Activated CD4-positive, alpha-beta memory T cell treated with anti-CD3 and anti-CD28 coated beads, Interleukin-2, amount 10 ng/mL, durations not matched to agents 7 days and 5 days (primary cell): ENCODE measurements around the gene AMOTL1. TPM values are rescaled to one million over a fixed set of nuclear protein-coding genes. Genes with fewer than 3 reads are reported as not detected.

Experiments
- CTCF ChIA-PET: fragments of 350-600 bp; sonication (Branson Sonifier 250); formaldehyde crosslinking; loops from one replicate; lab custom pipeline; 2021; ENCODE audit warnings: antibody characterized with exemption, inconsistent platforms; lab: Charles Lee
- POLR2A ChIA-PET: fragments of 350-600 bp; sonication (Branson Sonifier 250); formaldehyde crosslinking; loops from one replicate; lab custom pipeline; 2021; ENCODE audit warnings: antibody characterized with exemption; lab: Charles Lee
- DNase-seq: peaks from one replicate; pipeline ENCODE4 v3.0.0-alpha.2; 2020
- H3K27ac Mint-ChIP-seq: one replicate; pipeline ENCODE4 v1.8.0; 2021; ENCODE audit warnings: mild to moderate bottlenecking, mixed read lengths
- H3K27me3 Mint-ChIP-seq: one replicate; pipeline ENCODE4 v1.8.0; 2021; ENCODE audit warnings: mixed read lengths
- H3K36me3 Mint-ChIP-seq: one replicate; pipeline ENCODE4 v1.8.0; 2021; ENCODE audit warnings: low read depth, mixed read lengths
- H3K4me1 Mint-ChIP-seq: one replicate; pipeline ENCODE4 v1.8.0; 2021; ENCODE audit warnings: mixed read lengths
- H3K4me3 Mint-ChIP-seq: one replicate; pipeline ENCODE4 v1.8.0; 2021; ENCODE audit warnings: mild to moderate bottlenecking, mixed read lengths
- H3K9me3 Mint-ChIP-seq: one replicate; pipeline ENCODE4 v1.8.0; 2021; ENCODE audit warnings: mixed read lengths
- total RNA-seq, 2 experiments: library from RNA; stranded (reverse); gene quantifications; one replicate each; pipeline ENCODE4 v1.2.3, GENCODE V29; 2021

AMOTL1 gene
- total RNA-seq, 2 experiments from 2014 or later = 4.0 to 4.3 TPM

GRCh38 chr11:94750319-94751217 lies 17.6 kb upstream of the AMOTL1 start:
- no peak overlapping the region for H3K4me3 Mint-ChIP-seq
- H3K27ac Mint-ChIP-seq = no peak overlapping the region
- H3K4me1 Mint-ChIP-seq = no peaks in the 10 kb centered on the region
- H3K9me3 Mint-ChIP-seq = no peaks in the 10 kb centered on the region
- POLR2A ChIA-PET = no interaction called here
- DNase-seq = no peak
- CTCF ChIA-PET = no interaction called here
- H3K36me3 Mint-ChIP-seq = no peaks in the 10 kb centered on the region
- H3K27me3 Mint-ChIP-seq = peaks cover 42% of the 10 kb centered on the region

GRCh38 chr11:94751218-94751609 lies 16.9 kb upstream of the AMOTL1 start:
- peaks cover 37% of the 10 kb centered on the region for H3K27me3 Mint-ChIP-seq
- POLR2A ChIA-PET = no interaction called here
- CTCF ChIA-PET = no interaction called here
- H3K4me1 Mint-ChIP-seq = no peaks in the 10 kb centered on the region
- H3K9me3 Mint-ChIP-seq = no peaks in the 10 kb centered on the region
- no peak for DNase-seq
- no peak overlapping the region for H3K27ac Mint-ChIP-seq
- no peaks in the 10 kb centered on the region for H3K36me3 Mint-ChIP-seq
- no peak overlapping the region for H3K4me3 Mint-ChIP-seq

GRCh38 chr11:94751786-94752185 lies 16.4 kb upstream of the AMOTL1 start:
- ChIA-PET CTCF (no interaction called here), POLR2A (no interaction called here)
- H3K27ac Mint-ChIP-seq = no peak overlapping the region
- no peak for DNase-seq
- H3K36me3 Mint-ChIP-seq = no peaks in the 10 kb centered on the region
- no peaks in the 10 kb centered on the region for H3K9me3 Mint-ChIP-seq
- H3K27me3 Mint-ChIP-seq = peaks cover 31% of the 10 kb centered on the region
- H3K4me1 Mint-ChIP-seq = no peaks in the 10 kb centered on the region
- no peak overlapping the region for H3K4me3 Mint-ChIP-seq

- Mint-ChIP-seq H3K27me3 (peaks cover 30% of the 10 kb centered on the region), H3K4me3 (no peak overlapping the region), H3K9me3 (no peaks in the 10 kb centered on the region), H3K36me3 (no peaks in the 10 kb centered on the region), H3K4me1 (no peaks in the 10 kb centered on the region), H3K27ac (no peak overlapping the region)
- ChIA-PET CTCF (interaction anchor here (0.7 kb wide), 1 partner anchor 144 kb away, joined by 5 read pairs; no protein-coding TSS in a partner anchor), POLR2A (no interaction called here)
- DNase-seq = no peak
These were observed 14.5 kb upstream of the AMOTL1 start for GRCh38 chr11:94753630-94754029.

GRCh38 chr11:94754335-94754734 lies 13.8 kb upstream of the AMOTL1 start:
- no peaks in the 10 kb centered on the region for H3K9me3 Mint-ChIP-seq
- POLR2A ChIA-PET = no interaction called here
- CTCF ChIA-PET = no interaction called here
- peaks cover 32% of the 10 kb centered on the region for H3K27me3 Mint-ChIP-seq
- no peak for DNase-seq
- no peaks in the 10 kb centered on the region for H3K36me3 Mint-ChIP-seq
- no peak overlapping the region for H3K4me3 Mint-ChIP-seq
- no peak overlapping the region for H3K27ac Mint-ChIP-seq
- no peaks in the 10 kb centered on the region for H3K4me1 Mint-ChIP-seq

- Mint-ChIP-seq H3K4me1 (no peaks in the 10 kb centered on the region), H3K9me3 (no peaks in the 10 kb centered on the region)
- POLR2A ChIA-PET = no interaction called here
These were observed 13.3 kb upstream of the AMOTL1 start for GRCh38 chr11:94754819-94755218.

GRCh38 chr11:94755494-94755893 lies 12.7 kb upstream of the AMOTL1 start:
- POLR2A ChIA-PET = no interaction called here
- H3K27me3 Mint-ChIP-seq = peaks cover 34% of the 10 kb centered on the region
- no peak overlapping the region for H3K27ac Mint-ChIP-seq
- H3K9me3 Mint-ChIP-seq = no peaks in the 10 kb centered on the region
- no peak for DNase-seq
- CTCF ChIA-PET = no interaction called here
- H3K36me3 Mint-ChIP-seq = no peaks in the 10 kb centered on the region
- no peaks in the 10 kb centered on the region for H3K4me1 Mint-ChIP-seq
- no peak overlapping the region for H3K4me3 Mint-ChIP-seq

More at GRCh38 chr11:94754819-94755218, 13.3 kb upstream of the AMOTL1 start:
- peaks cover 32% of the 10 kb centered on the region for H3K27me3 Mint-ChIP-seq
- CTCF ChIA-PET = no interaction called here
- H3K27ac Mint-ChIP-seq = no peak overlapping the region
- no peak overlapping the region for H3K4me3 Mint-ChIP-seq
- DNase-seq = no peak
- H3K36me3 Mint-ChIP-seq = no peaks in the 10 kb centered on the region

- H3K27me3 Mint-ChIP-seq = peaks cover 28% of the 10 kb centered on the region
- no peak overlapping the region for H3K27ac Mint-ChIP-seq
- H3K4me3 Mint-ChIP-seq = no peak overlapping the region
- no peaks in the 10 kb centered on the region for H3K4me1 Mint-ChIP-seq
- H3K9me3 Mint-ChIP-seq = no peaks in the 10 kb centered on the region
- ChIA-PET POLR2A (no interaction called here), CTCF (interaction anchor here (1.2 kb wide), 1 partner anchor 30 kb away, joined by 4 read pairs; no protein-coding TSS in a partner anchor)
- DNase-seq = no peak
- H3K36me3 Mint-ChIP-seq = no peaks in the 10 kb centered on the region
These were observed 11.0 kb upstream of the AMOTL1 start for GRCh38 chr11:94757037-94757735.

- no peaks in the 10 kb centered on the region for H3K36me3 Mint-ChIP-seq
- peaks cover 25% of the 10 kb centered on the region for H3K27me3 Mint-ChIP-seq
- H3K27ac Mint-ChIP-seq = no peak overlapping the region
- no peaks in the 10 kb centered on the region for H3K9me3 Mint-ChIP-seq
- no peak for DNase-seq
- ChIA-PET POLR2A (no interaction called here), CTCF (no interaction called here)
- H3K4me1 Mint-ChIP-seq = no peaks in the 10 kb centered on the region
- no peak overlapping the region for H3K4me3 Mint-ChIP-seq
These were observed 9.5 kb upstream of the AMOTL1 start for GRCh38 chr11:94758666-94759065.

- Mint-ChIP-seq H3K27me3 (peaks cover 23% of the 10 kb centered on the region), H3K4me3 (no peak overlapping the region), H3K36me3 (no peaks in the 10 kb centered on the region), H3K9me3 (no peaks in the 10 kb centered on the region), H3K4me1 (no peaks in the 10 kb centered on the region), H3K27ac (no peak overlapping the region)
- DNase-seq = no peak
- ChIA-PET POLR2A (no interaction called here), CTCF (interaction anchor here (0.6 kb wide), 1 partner anchor 135 kb away, joined by 3 read pairs; no protein-coding TSS in a partner anchor)
These were observed 8.6 kb upstream of the AMOTL1 start for GRCh38 chr11:94759522-94759921.

GRCh38 chr11:94760296-94760695 lies 7.9 kb upstream of the AMOTL1 start:
- H3K4me3 Mint-ChIP-seq = no peak overlapping the region
- H3K9me3 Mint-ChIP-seq = no peaks in the 10 kb centered on the region
- ChIA-PET POLR2A (no interaction called here), CTCF (no interaction called here)
- H3K4me1 Mint-ChIP-seq = no peaks in the 10 kb centered on the region
- no peak overlapping the region for H3K27ac Mint-ChIP-seq
- peaks cover 27% of the 10 kb centered on the region for H3K27me3 Mint-ChIP-seq
- no peak for DNase-seq
- H3K36me3 Mint-ChIP-seq = no peaks in the 10 kb centered on the region

- ChIA-PET CTCF (interaction anchor here (0.7 kb wide), 1 partner anchor 10 kb away, joined by 3 read pairs; no protein-coding TSS in a partner anchor), POLR2A (no interaction called here)
- Mint-ChIP-seq H3K4me3 (no peak overlapping the region), H3K27ac (no peak overlapping the region), H3K4me1 (no peaks in the 10 kb centered on the region), H3K36me3 (no peaks in the 10 kb centered on the region), H3K27me3 (peaks cover 27% of the 10 kb centered on the region), H3K9me3 (no peaks in the 10 kb centered on the region)
- no peak for DNase-seq
These were observed 5.9 kb upstream of the AMOTL1 start for GRCh38 chr11:94762208-94762607.

- POLR2A ChIA-PET = no interaction called here
- peaks cover 3% of the 10 kb centered on the region for H3K4me1 Mint-ChIP-seq
- no peak for DNase-seq
- H3K27me3 Mint-ChIP-seq = peaks cover 23% of the 10 kb centered on the region
- H3K27ac Mint-ChIP-seq = no peak overlapping the region
- H3K4me3 Mint-ChIP-seq = no peak overlapping the region
- CTCF ChIA-PET = no interaction called here
- no peaks in the 10 kb centered on the region for H3K36me3 Mint-ChIP-seq
- H3K9me3 Mint-ChIP-seq = no peaks in the 10 kb centered on the region
These were observed 5.2 kb upstream of the AMOTL1 start for GRCh38 chr11:94762995-94763394.
